HG02852 (cell line): Measurements from ENCODE around the gene MVP.

Experiments used
- ATAC-seq: cut with Tn5 transposase; IDR thresholded peaks from one replicate; pipeline ENCODE4 v1.9.1; 2021; ENCODE audit warnings: mild to moderate bottlenecking, moderate library complexity; ENCODE audit not compliant: unreplicated experiment

MVP gene

DNA sequence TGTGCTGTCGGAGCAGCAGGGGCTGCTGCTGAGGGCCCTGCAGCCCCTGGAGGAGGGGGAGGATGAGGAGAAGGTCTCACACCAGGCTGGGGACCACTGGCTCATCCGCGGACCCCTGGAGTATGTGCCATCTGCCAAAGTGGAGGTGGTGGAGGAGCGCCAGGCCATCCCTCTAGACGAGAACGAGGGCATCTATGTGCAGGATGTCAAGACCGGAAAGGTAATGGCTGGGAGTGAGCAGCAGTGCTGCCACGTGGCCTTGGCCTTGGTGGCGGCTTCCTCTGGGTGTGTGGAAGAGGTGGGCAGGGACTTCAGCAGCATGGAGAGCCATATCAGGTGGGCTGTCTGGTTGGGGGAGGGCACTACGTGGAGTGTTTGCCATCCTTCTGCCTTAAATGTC, 20.0 kb downstream of the MVP start:
- ATAC-seq = no peak

DNA sequence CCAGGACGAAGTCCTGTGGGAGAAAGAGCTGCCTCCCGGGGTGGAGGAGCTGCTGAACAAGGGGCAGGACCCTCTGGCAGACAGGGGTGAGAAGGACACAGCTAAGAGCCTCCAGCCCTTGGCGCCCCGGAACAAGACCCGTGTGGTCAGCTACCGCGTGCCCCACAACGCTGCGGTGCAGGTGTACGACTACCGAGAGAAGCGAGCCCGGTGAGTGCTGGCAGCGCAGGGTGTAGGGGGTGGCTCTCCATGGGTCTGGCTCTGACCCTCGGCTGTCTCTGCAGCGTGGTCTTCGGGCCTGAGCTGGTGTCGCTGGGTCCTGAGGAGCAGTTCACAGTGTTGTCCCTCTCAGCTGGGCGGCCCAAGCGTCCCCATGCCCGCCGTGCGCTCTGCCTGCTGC, 21.4 kb downstream of the MVP start:
- no peak for ATAC-seq

GRCh38 chr16:29842732-29843346, 22.6 kb downstream of the MVP start:
- ATAC-seq = no peak

DNA sequence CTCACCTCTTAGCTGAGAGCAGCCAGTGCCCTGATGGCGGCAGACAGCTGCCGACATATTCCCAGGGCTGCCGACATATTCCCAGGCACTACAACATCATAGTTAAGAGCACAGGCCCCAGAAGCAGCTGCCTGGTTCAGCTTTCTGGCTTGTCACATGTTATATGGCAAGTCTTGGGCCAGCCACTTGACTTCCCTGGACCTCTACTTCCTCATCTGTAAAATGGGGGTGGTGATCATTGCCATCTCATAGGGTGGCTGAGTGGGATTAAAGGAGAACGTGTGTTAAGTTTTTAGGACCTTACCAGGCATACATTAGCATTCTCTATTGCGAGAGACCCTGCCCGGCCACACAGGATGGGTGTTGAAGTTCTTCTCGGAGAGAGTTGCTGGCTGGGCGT, 23.7 kb downstream of the MVP start:
- no peak for ATAC-seq

DNA sequence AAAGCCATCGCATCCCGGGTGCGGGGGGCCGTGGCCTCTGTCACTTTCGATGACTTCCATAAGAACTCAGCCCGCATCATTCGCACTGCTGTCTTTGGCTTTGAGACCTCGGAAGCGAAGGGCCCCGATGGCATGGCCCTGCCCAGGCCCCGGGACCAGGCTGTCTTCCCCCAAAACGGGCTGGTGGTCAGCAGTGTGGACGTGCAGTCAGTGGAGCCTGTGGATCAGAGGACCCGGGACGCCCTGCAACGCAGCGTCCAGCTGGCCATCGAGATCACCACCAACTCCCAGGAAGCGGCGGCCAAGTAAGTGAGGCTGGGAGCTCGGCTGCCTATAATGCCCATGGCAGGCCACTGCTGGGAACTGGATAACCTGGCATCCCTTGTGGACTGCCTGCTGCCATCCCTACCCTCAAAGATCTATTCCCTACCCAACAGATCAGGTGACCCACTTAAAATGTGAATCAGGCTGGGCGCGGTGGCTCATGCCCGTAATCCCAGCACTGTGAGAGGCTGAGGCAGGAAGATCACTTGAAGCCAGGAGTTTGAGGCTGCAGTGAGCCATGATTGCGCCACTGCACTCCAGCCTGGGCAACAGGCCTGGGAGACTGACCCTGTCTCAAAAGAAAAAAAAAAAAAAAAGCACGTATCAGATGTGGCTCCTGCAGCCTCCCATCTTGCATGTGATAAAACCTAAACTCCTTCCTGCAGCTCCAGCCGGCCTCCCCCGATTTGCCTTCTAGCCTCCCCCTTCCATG, 24.5 kb downstream of the MVP start:
- ATAC-seq = no peak

GRCh38 chr16:29845656-29846055, 25.4 kb downstream of the MVP start:
- ATAC-seq = no peak

GRCh38 chr16:29848420-29849297, 28.4 kb downstream of the MVP start:
- ATAC-seq = no peak

DNA sequence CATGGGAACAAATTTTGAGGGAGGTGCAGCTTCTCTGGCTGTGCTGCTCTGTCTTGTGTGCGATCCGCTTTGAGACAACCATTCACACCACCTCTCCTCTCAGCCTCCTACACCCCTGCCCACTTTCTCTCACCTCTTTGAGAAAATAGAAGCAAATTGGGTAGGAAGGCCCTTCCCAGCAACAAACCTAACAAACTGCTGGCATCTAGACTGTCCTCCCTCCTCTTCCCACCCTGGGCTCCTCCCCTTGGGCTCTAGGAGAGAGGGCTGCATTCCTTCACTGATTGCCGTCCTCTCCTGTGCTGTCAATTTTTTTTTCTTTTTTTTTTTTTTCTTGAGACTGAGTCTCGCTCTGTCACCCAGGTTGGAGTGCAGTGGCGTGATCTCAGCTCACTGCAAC, 29.2 kb downstream of the MVP start:
- no peak for ATAC-seq

- ATAC-seq = no peak
These were observed 30.7 kb downstream of the MVP start for GRCh38 chr16:29850998-29851397.

DNA sequence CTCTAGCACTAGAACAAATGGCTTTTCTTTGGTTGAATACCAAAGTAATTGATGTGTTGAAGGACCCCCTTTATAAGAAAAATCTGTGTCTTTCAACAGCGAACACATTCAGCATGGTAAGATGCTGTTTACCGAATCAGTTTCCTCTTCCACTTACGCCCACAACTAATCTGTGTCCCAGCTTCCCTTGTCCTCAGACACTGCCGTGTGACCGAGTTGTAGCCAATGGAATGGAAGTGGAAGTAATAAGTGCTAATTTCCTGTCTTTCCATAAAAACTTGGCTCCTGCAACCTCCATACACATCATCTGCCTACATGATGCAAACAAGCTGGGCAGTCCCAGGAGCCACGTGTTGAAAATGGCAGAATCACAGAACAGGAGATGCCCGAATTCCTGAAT, 32.4 kb downstream of the MVP start:
- ATAC-seq = no peak

- no peak for ATAC-seq
These were observed 34.3 kb downstream of the MVP start for GRCh38 chr16:29854520-29855100.

DNA sequence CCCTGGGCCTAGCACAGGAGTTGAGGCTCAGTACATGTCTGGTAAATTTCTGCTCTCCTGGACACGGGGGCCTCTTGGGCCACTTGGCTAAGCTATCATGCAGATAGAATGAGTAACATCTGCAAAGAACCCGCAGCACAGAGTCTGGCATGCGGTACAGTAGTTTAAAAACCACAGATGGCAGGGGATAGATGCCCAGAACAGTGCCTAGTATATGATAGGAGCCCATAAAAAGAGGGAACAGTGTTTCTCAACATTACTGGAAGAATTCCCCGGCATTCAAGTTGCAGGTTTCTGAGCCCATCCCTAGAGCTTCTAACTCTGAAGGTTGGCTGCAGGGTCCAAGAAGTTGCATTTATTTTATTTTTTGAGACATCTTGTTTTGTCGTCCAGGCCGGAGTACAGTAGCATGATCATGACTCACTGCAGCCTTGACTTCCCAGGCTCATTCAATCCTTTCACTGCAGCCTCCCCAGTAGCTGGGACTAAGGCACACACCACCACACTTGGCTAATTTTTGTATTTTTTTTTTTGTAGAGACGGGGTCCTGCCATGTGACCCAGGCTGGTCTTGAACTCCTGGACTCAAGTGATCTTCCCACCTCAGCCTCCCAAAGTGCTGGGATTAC, 37.0 kb downstream of the MVP start:
- no peak for ATAC-seq

- no peak for ATAC-seq
These were observed 38.0 kb downstream of the MVP start for GRCh38 chr16:29858149-29858849.

DNA sequence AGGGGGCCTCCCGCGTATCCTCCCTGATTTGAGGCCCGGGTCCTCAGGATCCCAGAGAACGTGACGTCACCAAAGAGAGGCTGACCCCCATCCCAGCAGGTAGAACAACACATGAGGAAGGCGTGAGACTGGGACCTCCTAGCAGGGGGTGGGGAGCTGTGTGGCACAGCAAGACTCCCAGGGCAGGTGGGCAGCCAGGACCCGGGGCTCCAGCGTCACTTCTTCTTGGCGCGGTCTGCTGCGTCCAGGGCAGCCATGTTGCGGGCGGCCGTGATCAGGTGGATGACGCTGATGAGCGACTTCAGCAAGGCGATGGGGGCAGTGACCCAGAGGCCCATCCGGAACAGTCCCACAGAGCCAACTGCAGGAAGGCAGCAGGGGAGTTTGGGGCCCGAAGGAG, 38.7 kb downstream of the MVP start:
- no peak for ATAC-seq

DNA sequence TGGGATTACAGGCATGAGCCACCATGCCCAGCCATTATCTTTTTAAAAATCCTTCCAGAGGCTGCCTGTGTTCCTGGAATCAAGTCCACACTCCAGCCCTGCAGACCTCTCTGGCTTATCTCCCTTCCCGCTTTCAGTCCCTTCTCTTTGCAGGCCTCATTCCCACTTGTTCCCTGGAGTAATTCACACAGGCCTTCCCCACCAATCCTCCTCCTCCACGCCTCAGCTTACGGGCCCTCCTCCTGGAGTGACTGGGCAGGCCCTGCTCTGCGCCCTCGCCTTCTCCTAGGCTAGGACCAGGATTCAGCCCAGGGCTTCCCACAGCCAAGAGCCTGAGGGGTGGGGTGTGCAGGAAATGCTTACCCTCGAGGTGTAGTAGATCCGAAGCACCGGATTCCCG, 40.0 kb downstream of the MVP start:
- no peak for ATAC-seq

DNA sequence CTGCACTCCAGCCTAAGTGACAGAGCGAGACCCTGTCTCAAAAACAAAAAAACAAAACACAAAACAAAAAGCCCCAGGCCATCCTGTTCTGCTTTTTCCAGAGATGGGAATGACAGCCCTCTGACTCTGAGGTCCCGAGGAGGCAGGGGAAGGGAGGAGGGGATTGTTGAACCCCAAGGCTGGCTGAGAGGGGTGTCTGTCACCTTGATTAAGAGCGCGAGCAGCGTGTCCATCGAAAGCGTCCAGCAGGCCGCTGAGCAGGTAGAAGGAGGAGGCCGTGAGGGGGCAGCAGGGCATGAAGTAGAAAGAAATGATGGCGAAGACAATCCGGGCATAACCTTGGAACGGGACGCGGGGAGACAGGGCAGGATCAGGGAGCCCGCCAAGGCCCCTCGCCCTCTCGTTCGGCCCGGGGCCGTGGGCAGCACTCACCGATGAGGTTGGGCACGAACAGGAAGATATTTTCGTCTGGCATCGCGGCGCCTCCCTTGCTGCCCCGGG, 42.2 kb downstream of the MVP start:
- no peak for ATAC-seq

- peak; percentile 94 for ATAC-seq
These were observed 42.8 kb downstream of the MVP start, which contains the start of gene CDIPT for GRCh38 chr16:29862884-29863668. CDIPT (minus strand) TSS chr16:29863226; CDS start chr16:29862857, 369 bp downstream.

DNA sequence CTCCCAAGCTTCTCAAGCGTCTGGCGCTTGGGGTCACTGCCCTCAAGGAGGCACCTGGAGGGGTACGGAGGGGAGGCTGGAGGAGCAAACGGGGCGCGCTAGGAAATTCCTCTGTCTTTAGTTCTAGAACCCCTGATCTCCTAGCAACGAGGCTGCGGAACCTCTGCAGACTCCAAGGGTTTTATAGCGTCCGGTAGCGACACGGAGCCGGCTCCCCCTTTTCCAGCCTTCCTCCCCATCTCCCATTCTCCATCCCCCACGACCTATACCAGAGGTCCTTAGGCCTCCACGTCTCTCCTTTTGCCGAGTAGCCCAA, 43.4 kb downstream of the MVP start:
- no peak for ATAC-seq

DNA sequence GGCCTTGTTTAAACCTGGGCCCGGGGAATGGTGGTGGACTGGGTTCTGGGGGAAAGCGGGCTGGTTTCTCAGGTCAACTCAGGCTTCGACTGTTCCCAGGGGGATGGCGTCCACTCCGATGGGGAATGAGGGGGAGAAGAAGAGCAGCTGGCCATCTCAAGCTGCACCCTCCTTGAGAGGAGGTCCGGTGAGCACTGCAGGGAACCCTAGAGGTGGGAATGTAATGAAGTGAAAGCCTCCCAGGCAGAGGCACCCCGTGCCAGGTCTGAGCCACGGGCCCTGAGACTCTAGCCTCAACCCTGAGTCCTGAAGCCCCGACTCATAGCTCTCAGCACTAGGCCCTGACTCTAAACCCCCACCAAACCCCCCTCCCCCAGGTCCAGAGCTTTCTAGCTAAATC, 43.9 kb downstream of the MVP start:
- no peak for ATAC-seq
